NB4 (cell line): ENCODE measurements around the gene DHCR7.

ENCODE experiments used
- DNase-seq: peaks from one replicate; pipeline ENCODE4 v3.0.0; 2010; ENCODE audit warnings: low read depth
- H3K4me3 ChIP-seq: one replicate; pipeline ENCODE4 v1.5.1; 2011; ENCODE audit warnings: mild to moderate bottlenecking, low read depth, low read length, moderate library complexity
- CTCF ChIP-seq: IDR thresholded peaks from one replicate; pipeline ENCODE4 v1.5.1; 2012; ENCODE audit warnings: low read depth, low read length
- MAX ChIP-seq: IDR thresholded peaks from 2 replicates; pipeline ENCODE4 v1.6.1; 2011; ENCODE audit warnings: low read depth, low read length
- MYC ChIP-seq: IDR thresholded peaks from 2 replicates; pipeline ENCODE4 v1.6.1; 2011; ENCODE audit warnings: low read depth, low read length
- POLR2A ChIP-seq: IDR thresholded peaks from 2 replicates; pipeline ENCODE4 v1.6.1; 2011; ENCODE audit warnings: mild to moderate bottlenecking; ENCODE audit not compliant: insufficient read length; ENCODE audit errors: extremely low read depth

The DHCR7 gene

GRCh38 chr11:71448257-71449171, at the start of gene DHCR7:
DHCR7 (minus strand) TSS chr11:71448393; CDS start chr11:71444952, 3,441 bp downstream.
- peak; percentile 84 for TF ChIP-seq MAX
- TF ChIP-seq MYC, result peak; percentile 69
- TF ChIP-seq CTCF, result no peak
- peak; percentile 64 for TF ChIP-seq POLR2A
- peak within 1 kb of the TSS; percentile 85 for H3K4me3 ChIP-seq
- DNase-seq, result peak; percentile 98

GRCh38 chr11:71496421-71496820, 48.2 kb upstream of the DHCR7 start:
- no peak for TF ChIP-seq POLR2A
- no peak for TF ChIP-seq CTCF
- TF ChIP-seq MYC, result no peak
- no peak for TF ChIP-seq MAX
- no peak for DNase-seq
- H3K4me3 ChIP-seq, result no peak overlapping the region

GRCh38 chr11:71495286-71496230, 47.4 kb upstream of the DHCR7 start:
- TF ChIP-seq CTCF (no peak), POLR2A (no peak), MAX (no peak), MYC (no peak)
- no peak for DNase-seq
- H3K4me3 ChIP-seq, result no peak overlapping the region

GRCh38 chr11:71491940-71492339, 43.7 kb upstream of the DHCR7 start:
- TF ChIP-seq MAX, result no peak
- TF ChIP-seq POLR2A, result no peak
- TF ChIP-seq MYC, result no peak
- TF ChIP-seq CTCF, result no peak
- no peak for DNase-seq
- H3K4me3 ChIP-seq, result no peak overlapping the region

- no peak for DNase-seq
- H3K4me3 ChIP-seq, result no peak overlapping the region
- no peak for TF ChIP-seq CTCF
- no peak for TF ChIP-seq MYC
These were observed 43.3 kb upstream of the DHCR7 start for GRCh38 chr11:71491531-71491930.
